ENCODE results near the gene TCEA2. TPM values are rescaled to one million over a fixed set of nuclear protein-coding genes. Genes with fewer than 3 reads are reported as not detected.

Gene TCEA2
- polyA plus RNA-seq, 3 donors = 15.7 to 24.3 (median 16.0) TPM

DNA sequence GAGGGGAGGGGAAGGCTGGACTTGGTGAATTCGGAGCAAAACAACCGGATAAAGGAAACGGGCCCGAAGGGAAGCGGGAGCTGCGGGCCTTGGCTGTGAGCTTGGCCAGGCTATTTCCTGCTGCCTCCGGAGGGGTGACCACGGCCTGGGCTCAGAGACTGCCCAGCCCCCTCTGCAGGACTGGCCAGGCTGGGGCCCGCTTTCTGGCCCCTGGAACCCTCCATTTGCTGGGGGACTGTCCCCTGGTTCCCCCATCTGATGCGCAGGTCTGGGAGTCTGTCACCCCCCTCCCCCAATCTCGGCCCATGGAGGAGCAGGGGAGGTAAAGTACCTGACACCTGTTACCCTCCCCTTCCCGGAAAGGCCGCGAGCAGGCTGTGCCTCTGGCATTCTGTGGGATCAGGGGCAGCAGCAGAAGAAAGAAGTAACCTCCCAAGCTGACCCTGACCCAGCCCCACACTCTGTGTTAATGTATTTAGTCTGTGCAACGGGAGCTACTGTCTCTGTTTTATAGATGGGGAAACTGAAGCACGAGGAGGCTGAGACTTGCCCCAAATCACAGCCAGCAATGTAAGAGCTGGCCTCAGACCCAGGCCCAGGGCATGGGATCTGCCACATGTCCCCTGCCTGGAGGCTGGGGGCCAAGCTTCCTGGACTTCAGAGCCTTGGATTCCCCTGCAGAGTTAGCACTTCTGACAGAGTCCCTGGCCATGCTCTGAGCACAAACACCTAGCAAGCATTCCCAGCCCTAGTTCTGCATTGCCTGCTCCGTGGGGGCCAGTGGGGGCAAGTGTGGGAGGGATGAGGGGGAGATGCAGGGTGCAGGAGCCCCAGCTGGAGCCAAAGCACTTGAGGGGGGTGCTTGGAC is 23.5 kb upstream of the TCEA2 start:
- H3K4me3 ChIP-seq (replicated peaks in 1 of 3; ENCODE audit: low read depth in 2 of 3, low read length in 3 of 3) = peak overlapping the region in 2 of 3 experiments; percentile 24 to 80
- DNase-seq = no peak
- H3K4me3 Mint-ChIP-seq = peak overlapping the region; percentile 71 to 86
- no peak overlapping the region for H3K27ac Mint-ChIP-seq
- peak overlapping the region; percentile 76 for H3K4me2 ChIP-seq (replicated peaks; ENCODE audit: extremely low read depth, low read length, poor library complexity, severe bottlenecking)
- H3K9me3 ChIP-seq (replicated peaks in 1 of 2; ENCODE audit: control insufficient read depth in 1 of 2, insufficient read depth in 1 of 2, low read length in 2 of 2) = no peaks in the 10 kb centered on the region
- WGBS (ENCODE audit: insufficient coverage) = 6% methylated on average over 11 of the region's 17 CpGs
- peaks cover 64 to 79% (median 66%) of the 10 kb centered on the region in 3 donors for H3K27me3 Mint-ChIP-seq (ENCODE audit: low read depth in 3 of 3)
- H3K36me3 ChIP-seq (replicated peaks in 1 of 2; ENCODE audit: control insufficient read depth in 1 of 2, insufficient read depth in 2 of 2, low read length in 2 of 2) = peaks cover 0 to 9% of the 10 kb centered on the region in 2 donors
- peak overlapping the region; percentile 10 for H3K9ac ChIP-seq (ENCODE audit: insufficient read depth, low read length, poor library complexity, severe bottlenecking)
- no peaks in the 10 kb centered on the region for H3K79me2 ChIP-seq (ENCODE audit: insufficient read depth, low read length)
- peaks cover 24 to 40% of the 10 kb centered on the region in 2 donors for H3K4me1 ChIP-seq (ENCODE audit: control insufficient read depth in 1 of 2, insufficient read depth in 2 of 2, low read length in 2 of 2)
- intact Hi-C loops (cut with micrococcal nuclease) = loop anchor here (2.0 kb wide), 1 partner anchor 81 kb away; no protein-coding TSS in a partner anchor
- H3K27me3 ChIP-seq (ENCODE audit: control insufficient read depth in 2 of 2, insufficient read depth in 2 of 2, low read length in 2 of 2) = peaks cover 24 to 56% of the 10 kb centered on the region in 2 donors
- peaks cover 0 to 4% (median 2%) of the 10 kb centered on the region in 7 donors for H3K9me3 Mint-ChIP-seq
- TF ChIP-seq, protein P1, sequence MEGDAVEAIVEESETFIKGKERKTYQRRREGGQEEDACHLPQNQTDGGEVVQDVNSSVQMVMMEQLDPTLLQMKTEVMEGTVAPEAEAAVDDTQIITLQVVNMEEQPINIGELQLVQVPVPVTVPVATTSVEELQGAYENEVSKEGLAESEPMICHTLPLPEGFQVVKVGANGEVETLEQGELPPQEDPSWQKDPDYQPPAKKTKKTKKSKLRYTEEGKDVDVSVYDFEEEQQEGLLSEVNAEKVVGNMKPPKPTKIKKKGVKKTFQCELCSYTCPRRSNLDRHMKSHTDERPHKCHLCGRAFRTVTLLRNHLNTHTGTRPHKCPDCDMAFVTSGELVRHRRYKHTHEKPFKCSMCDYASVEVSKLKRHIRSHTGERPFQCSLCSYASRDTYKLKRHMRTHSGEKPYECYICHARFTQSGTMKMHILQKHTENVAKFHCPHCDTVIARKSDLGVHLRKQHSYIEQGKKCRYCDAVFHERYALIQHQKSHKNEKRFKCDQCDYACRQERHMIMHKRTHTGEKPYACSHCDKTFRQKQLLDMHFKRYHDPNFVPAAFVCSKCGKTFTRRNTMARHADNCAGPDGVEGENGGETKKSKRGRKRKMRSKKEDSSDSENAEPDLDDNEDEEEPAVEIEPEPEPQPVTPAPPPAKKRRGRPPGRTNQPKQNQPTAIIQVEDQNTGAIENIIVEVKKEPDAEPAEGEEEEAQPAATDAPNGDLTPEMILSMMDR (IDR thresholded peaks at IDR 0.05) = no peak
- peak overlapping the region; percentile 87 for H2AFZ ChIP-seq (ENCODE audit: insufficient read depth, low read depth, low read length, poor library complexity, severe bottlenecking)
- peaks cover 20% of the 10 kb centered on the region for H3K4me1 Mint-ChIP-seq
- no peaks in the 10 kb centered on the region for H4K20me1 ChIP-seq (ENCODE audit: insufficient read depth, low read length)
- H3K36me3 Mint-ChIP-seq = peaks cover 4 to 5% of the 10 kb centered on the region in 2 donors
- H3K27ac ChIP-seq (ENCODE audit: low read depth in 1 of 2, low read length in 2 of 2) = no peak overlapping the region

DNA sequence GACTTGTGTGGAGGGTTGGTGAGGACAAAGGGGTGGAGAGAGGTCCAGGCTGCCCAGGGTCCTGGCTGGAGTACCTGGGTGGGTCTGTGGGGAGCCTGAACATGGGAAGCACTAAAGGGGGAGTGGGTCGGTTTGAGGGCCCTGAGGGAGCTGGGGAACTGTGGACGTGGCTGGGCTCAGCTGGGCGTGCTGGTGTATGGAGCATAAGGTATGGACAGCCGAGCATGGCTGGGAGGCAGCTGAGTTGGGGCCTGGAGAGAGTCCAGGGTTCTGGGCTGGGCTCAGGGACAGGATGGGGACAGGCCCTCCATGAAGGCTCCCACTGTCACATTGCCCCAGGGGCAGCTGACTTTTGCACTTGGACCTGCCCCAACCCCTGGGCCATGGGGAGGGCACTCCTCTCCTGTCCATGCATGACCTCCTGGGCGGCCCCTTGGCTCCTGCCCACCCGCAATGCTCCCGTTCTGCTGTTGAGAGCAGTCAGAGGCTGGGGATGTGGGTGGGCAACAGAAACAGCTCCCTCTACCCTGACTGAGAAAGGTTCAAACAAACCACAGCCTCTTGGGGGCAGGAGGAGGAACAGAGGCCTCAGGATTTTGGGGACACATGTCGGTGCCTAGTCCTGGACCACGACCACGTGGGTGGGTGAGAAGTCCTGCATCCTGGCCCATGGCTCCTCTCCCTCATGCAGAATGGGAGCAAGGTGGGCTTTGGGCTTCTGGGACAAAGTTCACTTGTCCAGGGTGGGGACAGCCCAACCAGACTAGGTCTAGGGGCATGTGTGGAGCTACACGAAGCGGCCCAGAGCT is 22.6 kb upstream of the TCEA2 start:
- DNase-seq = no peak
- Histone ChIP-seq H3K27ac (ENCODE audit: low read depth in 1 of 2, low read length in 2 of 2) (no peak overlapping the region), H3K9ac (ENCODE audit: insufficient read depth, low read length, poor library complexity, severe bottlenecking) (no peak overlapping the region), H3K4me3 (replicated peaks in 1 of 3; ENCODE audit: low read depth in 2 of 3, low read length in 3 of 3) (no peak overlapping the region), H3K4me1 (ENCODE audit: control insufficient read depth in 1 of 2, insufficient read depth in 2 of 2, low read length in 2 of 2) (peaks cover 24 to 40% of the 10 kb centered on the region in 2 donors), H3K79me2 (ENCODE audit: insufficient read depth, low read length) (no peaks in the 10 kb centered on the region), H3K4me2 (replicated peaks; ENCODE audit: extremely low read depth, low read length, poor library complexity, severe bottlenecking) (no peak overlapping the region), H3K27me3 (ENCODE audit: control insufficient read depth in 2 of 2, insufficient read depth in 2 of 2, low read length in 2 of 2) (peaks cover 24 to 65% of the 10 kb centered on the region in 2 donors), H3K36me3 (replicated peaks in 1 of 2; ENCODE audit: control insufficient read depth in 1 of 2, insufficient read depth in 2 of 2, low read length in 2 of 2) (no peaks in the 10 kb centered on the region), H3K9me3 (replicated peaks in 1 of 2; ENCODE audit: control insufficient read depth in 1 of 2, insufficient read depth in 1 of 2, low read length in 2 of 2) (no peaks in the 10 kb centered on the region), H2AFZ (ENCODE audit: insufficient read depth, low read depth, low read length, poor library complexity, severe bottlenecking) (no peak overlapping the region), H4K20me1 (ENCODE audit: insufficient read depth, low read length) (no peaks in the 10 kb centered on the region)
- 66% methylated on average over 11 of the region's 12 CpGs for WGBS (ENCODE audit: insufficient coverage)
- H3K36me3 Mint-ChIP-seq = no peaks in the 10 kb centered on the region
- intact Hi-C loops (cut with micrococcal nuclease) = no loop called here
- TF ChIP-seq, protein P1 (IDR thresholded peaks at IDR 0.05) = no peak
- peaks cover 21% of the 10 kb centered on the region for H3K4me1 Mint-ChIP-seq
- peak overlapping the region in 1 of 7 donors; percentile 57 for H3K27ac Mint-ChIP-seq
- peaks cover 0 to 7% (median 2%) of the 10 kb centered on the region in 7 donors for H3K9me3 Mint-ChIP-seq
- H3K27me3 Mint-ChIP-seq (ENCODE audit: low read depth in 3 of 3) = peaks cover 67 to 88% (median 71%) of the 10 kb centered on the region in 3 donors
- peak overlapping the region in 1 of 2 donors; percentile 86 for H3K4me3 Mint-ChIP-seq

Data from CD14-positive monocyte (primary cell).